GM10847 (cell line): Measurements from ENCODE around the gene IL18.

Experiments
- POLR2A ChIP-seq: IDR thresholded peaks from 2 replicates; pipeline ENCODE4 v1.6.1; 2011; ENCODE audit not compliant: insufficient read length; ENCODE audit errors: extremely low read depth

The IL18 gene

GRCh38 chr11:112163875-112164685 is at the start of gene IL18:
Gene IL18 (minus strand): TSS chr11:112164094. CDS start chr11:112155053, 9,041 bp downstream.
- no peak for TF ChIP-seq POLR2A

- no peak for TF ChIP-seq POLR2A
These were observed 48.8 kb upstream of the IL18 start for GRCh38 chr11:112212710-112213109.

GRCh38 chr11:112212290-112212689 is 48.4 kb upstream of the IL18 start:
- no peak for TF ChIP-seq POLR2A

GRCh38 chr11:112211536-112211935 is 47.6 kb upstream of the IL18 start:
- TF ChIP-seq POLR2A: no peak

GRCh38 chr11:112210890-112211289 is 47.0 kb upstream of the IL18 start:
- no peak for TF ChIP-seq POLR2A

- TF ChIP-seq POLR2A: no peak
These were observed 42.2 kb upstream of the IL18 start for GRCh38 chr11:112206071-112206470.

- TF ChIP-seq POLR2A: no peak
These were observed 36.4 kb upstream of the IL18 start for GRCh38 chr11:112200252-112200651.

- TF ChIP-seq POLR2A: no peak
These were observed 32.7 kb upstream of the IL18 start for GRCh38 chr11:112196519-112197087.

GRCh38 chr11:112195951-112196351 is 32.1 kb upstream of the IL18 start:
- TF ChIP-seq POLR2A: no peak

GRCh38 chr11:112186304-112186703 is 22.4 kb upstream of the IL18 start:
- no peak for TF ChIP-seq POLR2A

- no peak for TF ChIP-seq POLR2A
These were observed 22.0 kb upstream of the IL18 start for GRCh38 chr11:112185883-112186282.

GRCh38 chr11:112182867-112183266 is 19.0 kb upstream of the IL18 start:
- no peak for TF ChIP-seq POLR2A

- no peak for TF ChIP-seq POLR2A
These were observed 15.7 kb upstream of the IL18 start for GRCh38 chr11:112179601-112180000.

- no peak for TF ChIP-seq POLR2A
These were observed 15.0 kb upstream of the IL18 start for GRCh38 chr11:112178936-112179335.

- TF ChIP-seq POLR2A: no peak
These were observed 14.5 kb upstream of the IL18 start for GRCh38 chr11:112178428-112178827.

- no peak for TF ChIP-seq POLR2A
These were observed 13.7 kb upstream of the IL18 start for GRCh38 chr11:112177589-112177988.

GRCh38 chr11:112176077-112176476 is 12.2 kb upstream of the IL18 start:
- no peak for TF ChIP-seq POLR2A
